Measurements from ENCODE around the gene CCDC7.

GRCh38 chr10:32616438-32616837, 170.5 kb downstream of the CCDC7 start:
- TF ChIP-seq CREB1 (CRISPR knock-in tag; IDR thresholded peaks at IDR 0.05; ENCODE audit: low read depth) (no peak), EZH2 (IDR thresholded peaks at IDR 0.05; ENCODE audit: low read depth, unreplicated experiment) (no peak), CTCF (conservative IDR thresholded peaks at IDR 0.05; ENCODE audit: low read depth in 2 of 2) (no peak), POLR2AphosphoS5 (IDR thresholded peaks at IDR 0.05; ENCODE audit: low read depth) (no peak), EZH2phosphoT487 (IDR thresholded peaks at IDR 0.05; ENCODE audit: unreplicated experiment) (no peak), JUNB (IDR thresholded peaks at IDR 0.05; ENCODE audit: unreplicated experiment) (no peak), REST (IDR thresholded peaks at IDR 0.05; ENCODE audit: unreplicated experiment) (no peak), ZNF114 (CRISPR knock-in tag; IDR thresholded peaks at IDR 0.05) (no peak), STAT1 (IDR thresholded peaks at IDR 0.05; ENCODE audit: unreplicated experiment) (no peak)

All from GM23338 (cell line).